SKM-1 treated with dmso at 0.1 percent for 144 hours (cell line): Measurements from ENCODE around the gene ROR1.

Source experiments
- DNase-seq: peaks from one replicate; lab custom pipeline; 2025; ENCODE audit not compliant: unreplicated experiment; lab: John Stamatoyannopoulos, UW

Gene ROR1

DNA sequence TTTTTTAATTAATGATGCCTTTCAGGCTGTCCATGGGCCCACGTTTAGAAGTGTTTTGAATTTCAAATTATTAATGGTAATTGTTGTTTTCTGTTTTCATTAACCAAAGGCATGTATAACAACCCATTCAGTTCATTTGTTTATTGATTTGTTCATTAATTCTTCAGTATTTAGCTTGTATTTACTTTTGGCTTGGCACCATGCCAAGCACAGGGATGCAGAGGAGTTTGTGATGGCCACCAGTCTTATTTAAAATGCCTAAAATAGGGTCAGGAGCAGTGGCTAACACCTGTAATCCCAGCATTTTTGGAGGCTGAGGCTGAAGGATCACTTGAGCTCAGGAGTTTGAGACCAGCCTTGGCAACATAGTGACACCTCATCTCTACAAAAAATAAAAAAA lies 75.3 kb downstream of the ROR1 start:
- DNase-seq: no peak

DNA sequence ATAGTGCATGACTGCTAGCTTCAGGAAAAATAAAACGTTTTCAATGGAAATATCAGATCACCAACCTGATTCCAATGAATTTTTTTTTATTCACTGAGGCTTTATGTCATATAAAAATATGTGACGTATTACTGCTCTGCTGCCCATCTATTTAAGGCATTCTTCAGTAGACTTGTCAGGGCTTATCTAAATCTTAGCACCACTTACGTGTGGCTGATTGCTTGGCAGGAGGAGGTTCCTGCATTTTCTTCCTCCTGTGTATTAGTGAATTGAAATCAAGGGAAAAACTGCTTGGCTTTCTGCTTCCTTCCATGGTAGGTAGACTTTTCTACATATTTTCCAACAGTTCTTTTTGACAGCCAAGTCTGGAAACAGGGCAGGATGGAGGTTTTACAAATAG lies 80.3 kb downstream of the ROR1 start:
- DNase-seq: no peak

DNA sequence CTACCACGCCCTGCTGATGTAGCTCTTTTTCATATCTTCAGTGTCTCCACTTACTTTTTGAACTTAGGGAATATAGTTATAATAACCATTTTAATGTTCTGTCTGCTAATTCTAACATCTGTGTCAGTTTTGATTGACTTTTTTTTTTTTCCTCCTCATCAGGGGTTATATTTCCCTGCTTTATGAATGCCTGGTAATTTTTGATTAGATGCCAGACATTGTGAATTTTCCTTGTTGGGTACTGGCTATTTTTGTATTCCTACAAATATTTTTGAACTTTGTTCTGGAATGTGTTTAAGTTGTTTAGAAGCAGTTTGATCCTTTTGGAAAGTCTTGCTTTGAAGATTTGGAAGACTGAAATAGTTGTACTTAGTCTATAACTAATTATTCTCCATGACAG lies 82.1 kb downstream of the ROR1 start:
- no peak for DNase-seq

DNA sequence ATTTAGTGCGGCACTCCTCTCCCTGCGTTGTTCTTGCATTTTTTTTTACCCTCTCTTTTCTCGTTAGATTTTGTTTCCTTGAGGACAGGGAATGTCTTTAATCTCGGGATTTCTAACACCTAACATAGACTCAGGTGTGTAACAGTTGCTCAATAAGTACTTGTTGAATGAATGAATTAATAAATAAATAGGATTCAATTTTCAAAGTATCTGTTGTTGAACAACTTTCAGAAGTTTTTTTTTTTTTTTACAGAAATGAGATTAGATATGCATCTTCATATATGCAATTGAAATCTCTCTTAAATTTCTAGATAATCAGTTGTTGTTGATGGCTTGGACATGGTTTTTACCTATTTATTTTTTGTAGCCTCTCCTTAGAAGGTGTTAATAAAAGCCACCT lies 83.1 kb downstream of the ROR1 start:
- DNase-seq: no peak

DNA sequence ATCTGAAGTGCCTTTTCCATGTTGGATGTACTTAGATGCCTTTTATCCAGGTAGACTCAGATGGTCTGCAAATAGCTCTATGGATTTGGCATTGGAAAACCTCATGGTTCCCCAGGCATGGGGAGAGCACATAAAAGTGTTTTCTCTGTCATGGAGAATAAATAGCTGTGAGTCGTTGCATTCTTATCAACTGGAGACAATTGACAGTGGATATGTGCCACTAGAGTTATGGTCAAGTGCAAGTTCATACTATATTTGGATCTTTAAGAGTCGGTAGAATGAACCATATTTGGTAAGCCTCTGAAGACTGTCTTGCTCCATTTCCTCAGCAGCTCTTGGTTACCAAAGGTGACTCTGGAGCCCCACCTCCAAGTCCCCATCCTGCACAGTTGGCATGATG lies 83.7 kb downstream of the ROR1 start:
- no peak for DNase-seq

DNA sequence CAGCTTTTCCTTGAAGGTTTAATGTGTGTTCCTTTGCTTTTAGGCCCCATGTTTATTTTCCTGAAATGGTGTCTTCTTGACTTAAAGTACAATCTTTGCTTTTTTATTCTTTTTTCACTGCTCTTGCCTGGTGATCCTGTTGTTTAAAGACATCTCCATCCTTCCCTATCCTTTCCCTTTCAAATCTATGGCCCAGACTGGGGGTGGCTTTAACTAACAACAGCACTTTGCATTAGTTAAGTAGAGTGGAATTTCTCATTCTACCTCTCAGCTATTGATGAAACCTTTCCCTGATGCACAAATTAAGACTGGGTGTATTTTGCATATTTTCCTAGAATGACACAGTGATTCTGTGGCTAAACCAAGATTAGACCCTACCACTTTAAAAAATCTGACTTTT lies 84.3 kb downstream of the ROR1 start:
- no peak for DNase-seq

DNA sequence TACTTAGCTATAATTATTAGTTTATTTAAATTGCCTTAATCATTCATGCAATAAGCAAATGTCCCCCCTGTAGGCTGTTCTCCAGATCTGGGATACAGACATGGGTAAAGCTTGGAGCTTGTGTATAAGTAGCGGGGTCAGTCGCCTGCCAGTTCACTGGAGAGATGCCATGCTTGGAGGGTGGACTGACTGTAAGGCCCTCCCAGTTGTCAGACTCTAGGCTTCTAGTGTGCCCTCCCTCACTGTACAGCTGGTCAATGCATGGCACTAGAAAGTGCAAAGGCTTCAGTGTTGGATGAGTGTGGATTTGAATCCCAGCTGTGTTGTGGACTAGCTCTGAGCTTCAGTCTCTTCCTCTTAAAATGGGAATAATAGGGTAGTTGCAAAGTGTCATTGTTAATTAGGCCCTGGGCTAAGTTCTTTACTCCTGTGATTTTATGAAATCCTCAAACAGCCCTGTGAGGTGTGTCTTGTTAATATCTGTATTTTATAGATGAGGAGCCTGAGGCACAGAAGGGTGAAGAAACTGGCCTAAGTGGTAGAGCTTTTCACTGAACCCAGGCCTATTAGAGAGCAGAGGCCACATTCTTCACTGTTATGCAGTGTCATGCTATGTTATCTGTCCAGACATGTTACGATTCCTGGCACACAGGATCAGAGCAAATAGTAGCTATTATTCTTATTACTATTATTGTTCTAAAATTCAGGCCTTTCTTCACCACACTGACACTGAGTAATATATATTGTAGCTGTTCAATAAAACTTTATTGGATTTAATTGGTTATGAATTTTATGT lies 85.9 kb downstream of the ROR1 start:
- DNase-seq: no peak

DNA sequence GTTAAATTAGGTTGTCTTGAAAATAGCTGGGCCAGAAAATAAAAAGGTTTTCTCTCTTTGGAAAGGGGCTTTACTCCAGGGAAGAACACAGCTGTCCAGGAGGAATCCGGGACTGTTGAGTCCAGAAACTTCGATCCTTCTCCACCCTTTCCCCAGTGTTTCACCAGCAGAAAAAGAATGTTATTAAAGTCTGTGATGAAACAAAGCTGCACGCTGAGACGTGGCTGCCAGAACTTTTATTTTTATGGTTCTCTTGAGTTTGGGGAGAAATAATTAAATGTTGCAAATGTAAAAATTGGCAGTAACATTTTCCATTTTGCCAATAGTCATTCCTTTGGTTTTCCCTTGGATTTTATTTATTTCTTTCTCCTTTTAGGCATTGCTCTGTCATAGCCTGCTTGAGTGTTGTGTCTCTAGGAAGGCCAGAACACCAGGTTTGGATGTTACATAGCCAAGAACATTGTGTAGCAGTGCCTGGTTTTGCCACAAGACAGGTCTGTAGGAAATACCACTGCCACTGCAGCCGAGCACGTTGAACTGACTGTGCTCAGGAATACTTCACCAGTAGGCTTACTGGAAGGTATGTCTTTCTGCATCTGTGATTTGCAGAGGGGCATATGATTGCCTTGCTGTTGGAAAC lies 87.4 kb downstream of the ROR1 start:
- DNase-seq: no peak

DNA sequence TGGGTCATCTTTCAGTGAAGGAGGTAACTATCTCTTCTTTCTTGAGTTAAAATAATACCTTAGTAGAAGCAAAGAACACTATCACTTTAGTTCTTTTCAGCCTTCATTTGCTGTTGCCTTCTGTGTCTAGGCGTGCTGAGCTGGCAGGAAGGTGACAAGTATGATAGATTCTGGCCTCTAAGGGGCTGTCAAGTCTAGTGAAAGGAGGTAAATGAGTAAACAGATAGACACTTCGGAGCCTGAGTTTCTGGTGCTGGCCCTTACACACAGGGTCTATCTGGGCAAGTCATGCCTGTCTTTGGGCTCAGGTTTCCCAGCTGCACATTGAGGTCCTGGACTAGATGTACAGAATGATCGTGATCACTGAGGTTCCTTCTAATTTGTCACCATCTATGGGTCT lies 89.3 kb downstream of the ROR1 start:
- DNase-seq: no peak

DNA sequence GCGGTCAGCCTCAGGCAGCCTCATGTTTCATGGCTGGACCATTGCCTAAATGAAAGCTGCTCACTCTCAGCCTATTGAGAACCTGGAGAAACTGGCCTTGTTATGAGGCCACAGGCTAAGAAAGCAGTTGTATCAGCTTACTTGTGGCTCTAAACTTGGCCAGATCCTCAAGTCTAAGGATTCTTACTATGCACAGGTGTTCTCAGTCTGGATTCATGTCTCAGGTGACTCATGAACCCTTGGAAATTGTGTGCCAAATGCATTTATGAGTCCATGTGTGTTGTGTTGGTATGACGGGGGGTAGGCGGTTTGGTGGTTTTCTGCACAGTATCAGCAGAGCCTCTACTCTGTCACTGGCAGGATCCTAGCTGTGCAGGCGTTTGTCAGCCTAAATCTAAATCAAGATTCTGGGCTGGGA lies 90.4 kb downstream of the ROR1 start:
- DNase-seq: no peak

DNA sequence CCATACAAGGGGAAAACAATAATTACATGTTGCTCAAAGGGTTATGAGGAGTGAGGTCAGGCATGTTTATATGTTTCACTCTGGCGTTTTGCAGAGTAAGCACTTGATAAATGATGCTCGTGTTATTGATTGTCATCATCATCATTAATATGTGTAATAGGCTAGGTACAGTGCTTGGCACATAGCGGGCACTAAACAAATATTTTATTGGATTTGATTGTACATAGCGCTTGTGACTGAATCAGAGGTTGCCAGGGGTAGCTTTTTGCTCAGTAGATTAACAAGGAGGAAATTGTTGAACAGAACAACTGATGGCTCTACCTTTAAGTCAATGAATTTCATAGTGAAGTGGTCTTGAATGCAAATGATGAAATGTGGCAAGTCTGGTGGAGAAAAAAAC lies 91.7 kb downstream of the ROR1 start:
- DNase-seq: no peak

DNA sequence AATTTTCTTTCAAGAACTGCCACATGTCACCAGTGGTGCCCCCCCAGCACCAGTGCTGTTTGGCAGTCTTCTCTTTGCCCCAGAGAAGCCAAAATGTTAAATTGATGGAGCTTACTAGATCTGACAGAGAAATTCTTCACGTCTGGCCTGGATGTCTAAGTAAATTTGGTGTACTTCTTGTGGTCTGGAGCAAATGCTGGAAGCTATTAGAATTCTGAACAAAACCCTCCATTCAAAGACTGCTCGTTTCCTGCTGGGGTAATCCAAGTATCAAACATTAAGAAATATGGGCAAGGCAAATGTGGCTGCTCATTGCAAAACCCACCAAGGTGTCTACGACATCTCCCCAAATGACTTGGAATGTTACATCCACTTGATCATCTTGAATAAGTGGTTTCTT lies 92.3 kb downstream of the ROR1 start:
- DNase-seq: no peak

DNA sequence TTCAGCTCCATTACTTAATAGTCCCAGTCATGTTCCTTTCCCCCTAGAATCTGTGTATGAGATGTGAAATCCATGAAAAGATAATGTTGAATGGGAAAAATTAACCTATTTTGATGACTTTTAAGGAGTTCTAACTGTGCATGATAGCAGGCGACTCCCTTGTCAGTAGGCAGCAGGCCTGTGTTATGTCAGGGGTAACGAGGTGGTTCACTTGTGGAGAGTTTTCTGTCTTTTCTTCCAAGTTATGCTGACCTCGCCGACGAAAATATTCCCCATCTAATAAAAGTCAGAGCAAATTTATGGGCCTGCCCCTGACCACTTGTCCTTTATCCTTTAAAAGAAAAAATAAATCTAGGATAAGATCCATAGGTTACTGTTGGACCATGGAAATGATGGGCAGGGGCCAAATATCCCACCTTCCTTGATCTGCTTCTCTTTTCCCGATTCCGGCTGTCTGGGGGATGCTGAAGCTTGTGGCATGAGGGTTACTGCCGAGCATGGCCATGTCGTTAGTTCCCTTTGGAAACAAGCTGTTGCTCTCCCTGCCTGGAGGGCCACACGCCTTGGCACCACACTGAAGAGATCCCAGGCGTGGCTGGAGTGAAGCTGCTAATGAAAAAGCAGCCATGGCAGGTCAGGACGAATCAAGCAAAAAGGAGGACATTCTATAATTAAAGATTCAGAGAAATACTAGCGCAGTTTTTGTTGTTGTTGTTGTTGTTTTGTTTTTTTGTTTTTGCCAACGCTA lies 93.8 kb downstream of the ROR1 start:
- no peak for DNase-seq

DNA sequence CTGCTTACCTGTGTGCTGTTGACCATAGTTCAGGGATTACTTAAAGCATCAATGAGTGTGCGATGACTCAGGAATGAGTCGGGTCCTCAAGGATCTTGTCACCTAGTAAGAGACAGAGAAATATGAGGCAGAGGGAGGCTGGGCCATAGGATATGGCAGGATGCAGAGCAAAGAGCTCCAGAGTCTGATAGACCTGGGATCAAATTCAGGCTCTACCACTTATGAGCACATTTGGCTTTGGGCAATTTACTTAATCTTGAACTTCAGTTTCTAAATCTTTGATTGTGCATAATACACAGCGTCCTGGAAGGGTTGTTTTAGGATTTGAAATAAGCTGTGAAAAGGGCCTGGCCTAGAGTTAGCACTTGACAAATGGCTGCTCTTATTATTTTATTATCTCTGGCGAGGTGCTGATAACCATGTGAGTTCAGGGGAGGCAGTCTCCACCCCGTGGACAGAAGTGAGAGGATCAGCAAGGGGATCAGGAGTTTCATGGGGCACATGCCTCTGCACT lies 94.5 kb downstream of the ROR1 start:
- no peak for DNase-seq

DNA sequence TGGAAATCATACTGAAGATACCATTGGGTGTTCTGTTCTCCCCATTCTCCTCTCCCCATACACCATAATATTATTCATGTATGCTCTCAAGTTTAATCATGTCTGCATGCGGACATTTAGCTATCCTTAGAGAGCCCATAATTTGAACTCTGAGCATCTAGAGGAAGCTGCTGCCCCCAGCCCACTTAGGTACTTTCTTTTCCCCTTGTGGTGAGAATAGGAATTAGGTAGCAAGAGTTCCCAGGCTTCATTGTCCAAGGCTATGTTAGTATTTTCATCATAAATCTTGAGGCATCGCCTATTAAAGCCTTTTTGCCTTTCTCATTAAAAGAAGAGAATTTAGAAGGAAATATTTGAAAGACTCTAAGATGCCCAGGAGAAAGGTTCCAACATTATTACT lies 96.3 kb downstream of the ROR1 start:
- no peak for DNase-seq

DNA sequence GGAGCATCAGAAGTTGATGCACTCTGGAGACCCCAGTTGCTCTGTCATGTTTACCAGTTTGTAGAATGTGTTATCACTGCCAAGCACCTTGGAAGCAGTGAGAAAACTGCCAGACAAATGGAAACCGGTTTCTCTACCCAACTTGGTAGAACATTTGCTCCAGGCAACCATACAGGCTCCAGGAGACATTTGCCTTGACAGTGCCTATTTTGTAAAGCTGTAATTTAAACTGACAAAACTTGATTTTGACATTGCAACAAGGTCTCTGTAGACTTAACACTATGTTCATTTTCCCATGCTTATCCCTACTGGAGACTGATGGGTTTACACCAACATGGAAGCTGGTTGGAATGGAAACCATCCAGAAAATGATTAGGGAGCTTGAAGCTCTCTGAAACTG lies 97.6 kb downstream of the ROR1 start:
- no peak for DNase-seq

DNA sequence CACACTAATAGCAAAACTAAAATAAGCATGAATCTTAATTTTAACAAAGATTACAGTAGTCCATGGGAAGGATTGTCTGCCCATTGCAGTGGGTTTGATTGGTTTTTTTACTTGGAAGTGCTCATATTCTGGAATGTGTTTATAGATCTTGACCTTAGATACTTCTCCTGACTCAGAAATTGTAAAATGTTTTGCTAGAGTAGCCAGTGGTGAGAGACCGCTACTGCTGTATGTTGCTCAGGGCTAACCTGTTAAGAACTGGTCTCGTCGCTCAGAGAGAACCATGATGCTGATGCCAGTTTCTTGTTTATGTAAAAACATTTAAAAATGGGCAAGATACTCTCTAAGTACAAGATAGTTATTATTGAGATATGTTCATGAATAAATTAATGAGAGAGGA lies 99.9 kb downstream of the ROR1 start:
- no peak for DNase-seq

DNA sequence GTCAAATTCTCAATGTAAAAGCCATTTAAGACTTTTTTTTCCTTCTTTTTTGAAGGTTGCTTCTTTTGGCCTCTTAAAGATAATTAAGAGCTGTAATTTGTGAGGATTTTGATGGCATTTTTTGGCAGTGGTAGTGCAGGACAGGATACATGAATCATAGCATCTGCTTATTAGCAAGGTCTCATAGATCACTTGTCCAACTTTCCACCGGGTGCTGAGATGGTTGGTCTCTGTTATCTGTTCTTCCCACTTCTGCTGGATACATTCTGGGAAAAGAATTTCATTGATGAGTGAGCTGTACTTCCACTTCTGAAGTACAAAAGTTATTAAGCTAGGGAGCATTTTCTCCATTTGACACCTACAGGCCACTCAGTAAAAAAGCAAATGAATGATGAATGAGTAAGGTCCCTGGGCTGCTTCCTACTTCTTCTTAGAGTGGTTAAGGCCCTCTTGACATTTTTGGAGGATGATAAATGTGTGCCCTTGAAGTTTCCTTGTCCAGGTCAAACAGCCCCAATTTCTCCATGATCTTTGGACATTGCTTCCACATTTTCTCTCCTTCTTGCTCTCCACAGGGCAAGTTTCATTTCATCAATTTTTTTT lies 100.6 kb downstream of the ROR1 start:
- no peak for DNase-seq

DNA sequence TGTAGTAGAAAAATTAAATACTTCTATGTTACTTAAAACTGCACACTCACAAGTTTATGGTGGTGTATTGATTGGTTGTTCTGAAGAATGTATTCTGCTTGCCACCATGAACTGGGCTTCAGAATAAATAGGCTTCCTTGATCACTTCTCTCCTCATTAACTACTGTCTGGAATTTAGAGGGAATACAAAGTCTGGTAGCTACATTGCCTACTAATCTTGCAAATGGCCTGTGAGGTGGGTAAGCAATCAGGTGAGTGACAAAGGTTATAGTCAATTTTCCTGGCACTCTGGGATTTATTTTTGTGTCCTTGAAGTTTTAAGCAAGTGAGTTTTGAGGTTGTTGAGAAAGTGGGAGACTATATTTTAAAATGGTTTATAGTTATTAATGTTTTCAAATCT lies 101.8 kb downstream of the ROR1 start:
- DNase-seq: no peak

DNA sequence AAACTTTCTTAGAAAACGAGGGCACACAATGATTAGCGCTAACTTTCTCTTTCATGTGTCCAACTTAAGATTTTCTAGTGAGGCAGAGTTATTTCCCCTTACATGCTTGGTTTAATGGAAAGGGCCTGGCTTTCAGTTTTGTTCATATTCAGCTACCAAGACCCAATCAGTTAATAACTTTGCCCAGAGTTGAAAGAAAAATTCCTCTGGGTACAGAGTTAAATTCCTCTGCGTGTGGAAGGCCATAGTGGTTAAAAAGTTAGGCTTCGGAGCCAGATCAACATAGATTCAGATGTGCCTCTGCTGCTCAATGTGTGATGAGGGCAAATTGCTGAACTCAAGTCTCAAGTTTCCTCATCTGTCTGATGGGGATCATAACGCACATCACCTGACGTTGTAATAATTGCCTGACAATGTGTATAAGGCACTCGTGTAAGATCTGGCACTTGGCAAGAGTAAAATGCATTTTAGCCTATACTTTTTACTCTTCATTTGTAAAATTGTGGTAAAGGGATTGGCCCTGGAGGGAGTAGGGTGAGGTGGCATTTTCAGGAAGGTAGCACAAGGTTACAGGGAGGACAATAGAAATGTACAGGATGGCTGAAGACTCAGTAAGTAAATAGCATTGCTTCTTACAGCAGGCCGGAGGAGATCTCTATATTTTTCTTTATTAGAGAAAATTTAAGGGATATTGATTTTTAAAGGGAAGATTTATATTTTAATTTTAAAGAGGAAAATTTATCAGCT lies 103.4 kb downstream of the ROR1 start:
- no peak for DNase-seq

DNA sequence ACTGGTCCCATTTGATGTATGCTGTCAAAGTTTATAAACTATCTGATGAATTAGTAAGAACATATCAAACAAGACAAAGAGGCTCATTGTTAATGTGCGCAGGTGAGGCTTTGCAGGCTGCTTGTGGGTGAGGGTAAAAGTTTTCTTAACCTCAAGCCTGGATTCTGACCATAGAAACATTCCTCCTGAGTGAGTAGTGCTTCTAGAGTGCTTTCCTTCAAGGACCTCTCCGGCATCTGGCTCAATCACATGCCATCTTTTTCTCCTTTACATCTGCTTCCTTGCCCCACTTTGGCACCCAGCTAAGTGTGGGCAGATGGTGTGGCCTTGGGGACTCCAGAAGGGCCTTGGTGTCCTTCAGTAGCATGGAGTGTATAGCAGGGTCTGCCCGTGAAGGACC lies 104.0 kb downstream of the ROR1 start:
- DNase-seq: no peak
